BLaER1 (cell line): ENCODE measurements around the gene MIF.
"Not testable (repeated sequence)": the region's sequence is repeated elsewhere in the genome, so short reads cannot be mapped to it uniquely, and the experiment has no call there.

Source experiments
- H3K27ac ChIP-seq: shearing (Covaris generic); formaldehyde crosslinking; 2 replicates; pipeline ENCODE4 v1.8.1; 2022
- H3K27me3 ChIP-seq: shearing (Covaris generic); formaldehyde crosslinking; 2 replicates; pipeline ENCODE4 v1.8.1; 2022
- H3K36me3 ChIP-seq: shearing (Covaris generic); formaldehyde crosslinking; 2 replicates; pipeline ENCODE4 v1.8.1; 2022
- H3K4me1 ChIP-seq: shearing (Covaris generic); formaldehyde crosslinking; 2 replicates; pipeline ENCODE4 v1.8.1; 2022
- H3K4me2 ChIP-seq: shearing (Covaris generic); formaldehyde crosslinking; 2 replicates; pipeline ENCODE4 v1.8.1; 2022
- H3K4me3 ChIP-seq: shearing (Covaris generic); formaldehyde crosslinking; 2 replicates; pipeline ENCODE4 v1.8.1; 2022
- H3K9ac ChIP-seq: shearing (Covaris generic); formaldehyde crosslinking; 2 replicates; pipeline ENCODE4 v1.8.1; 2022
- H3K9me3 ChIP-seq: shearing (Covaris generic); formaldehyde crosslinking; 2 replicates; pipeline ENCODE4 v1.8.1; 2022
- H4K20me1 ChIP-seq: shearing (Covaris generic); formaldehyde crosslinking; 2 replicates; pipeline ENCODE4 v1.8.1; 2022
- Cebpa-rat ChIP-seq: shearing (Covaris generic); IDR thresholded peaks from 2 replicates; pipeline ENCODE4 v1.8.1; 2022

The MIF gene

DNA sequence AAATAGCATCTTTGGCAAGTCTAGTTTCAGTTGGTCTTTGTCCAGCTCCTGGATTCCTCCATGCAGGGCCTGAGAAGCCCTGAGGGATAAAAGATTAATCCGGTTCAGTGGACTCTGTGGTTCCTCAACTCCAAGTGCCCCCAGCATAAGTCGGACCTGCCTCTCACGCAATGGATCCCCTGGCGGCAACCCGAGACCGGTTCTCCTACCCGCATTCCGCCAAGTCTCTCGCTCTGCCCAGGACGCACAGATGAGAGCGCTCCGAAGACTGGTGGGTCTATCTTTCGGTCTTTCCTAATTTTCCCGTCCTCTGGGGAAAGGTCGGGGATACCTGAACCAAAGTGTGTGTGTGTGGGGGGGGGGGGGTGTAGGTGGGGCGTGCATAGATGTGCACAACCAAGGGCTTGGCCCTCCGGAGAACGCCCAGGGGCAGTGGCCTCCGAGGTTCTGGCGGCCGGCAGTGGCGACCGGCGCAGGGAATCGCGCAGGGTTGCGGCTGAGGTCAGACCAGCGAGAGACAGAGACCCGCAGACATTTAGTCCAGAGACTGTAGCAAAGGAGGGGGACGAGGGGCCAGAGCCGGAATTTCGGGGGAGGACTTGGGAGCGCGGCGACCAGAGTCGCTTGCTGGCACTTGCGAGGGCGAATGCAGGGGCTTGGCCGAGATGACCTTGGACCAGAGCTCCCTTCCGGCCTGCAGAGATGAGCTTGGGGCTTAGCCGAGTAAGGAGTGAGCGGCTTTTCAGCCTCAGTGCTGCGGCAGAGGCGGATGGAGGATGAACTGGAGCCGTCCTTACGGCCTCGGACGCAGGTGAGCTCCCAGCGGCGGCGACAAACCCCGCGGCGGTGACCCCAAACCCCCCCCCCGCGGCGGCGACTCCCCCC lies 37.2 kb upstream of the MIF start:
- H3K4me1 ChIP-seq: peaks cover 24% of the 10 kb centered on the region
- no peaks in the 10 kb centered on the region for H3K9me3 ChIP-seq
- H3K27me3 ChIP-seq: no peaks in the 10 kb centered on the region
- peak overlapping the region; percentile 99 for H3K4me2 ChIP-seq
- peak overlapping the region; percentile 89 for H3K9ac ChIP-seq
- H4K20me1 ChIP-seq: no peaks in the 10 kb centered on the region
- peak overlapping the region; percentile 81 for H3K4me3 ChIP-seq
- peak overlapping the region; percentile 91 for H3K27ac ChIP-seq
- no peaks in the 10 kb centered on the region for H3K36me3 ChIP-seq
- no peak for TF ChIP-seq Cebpa-rat

DNA sequence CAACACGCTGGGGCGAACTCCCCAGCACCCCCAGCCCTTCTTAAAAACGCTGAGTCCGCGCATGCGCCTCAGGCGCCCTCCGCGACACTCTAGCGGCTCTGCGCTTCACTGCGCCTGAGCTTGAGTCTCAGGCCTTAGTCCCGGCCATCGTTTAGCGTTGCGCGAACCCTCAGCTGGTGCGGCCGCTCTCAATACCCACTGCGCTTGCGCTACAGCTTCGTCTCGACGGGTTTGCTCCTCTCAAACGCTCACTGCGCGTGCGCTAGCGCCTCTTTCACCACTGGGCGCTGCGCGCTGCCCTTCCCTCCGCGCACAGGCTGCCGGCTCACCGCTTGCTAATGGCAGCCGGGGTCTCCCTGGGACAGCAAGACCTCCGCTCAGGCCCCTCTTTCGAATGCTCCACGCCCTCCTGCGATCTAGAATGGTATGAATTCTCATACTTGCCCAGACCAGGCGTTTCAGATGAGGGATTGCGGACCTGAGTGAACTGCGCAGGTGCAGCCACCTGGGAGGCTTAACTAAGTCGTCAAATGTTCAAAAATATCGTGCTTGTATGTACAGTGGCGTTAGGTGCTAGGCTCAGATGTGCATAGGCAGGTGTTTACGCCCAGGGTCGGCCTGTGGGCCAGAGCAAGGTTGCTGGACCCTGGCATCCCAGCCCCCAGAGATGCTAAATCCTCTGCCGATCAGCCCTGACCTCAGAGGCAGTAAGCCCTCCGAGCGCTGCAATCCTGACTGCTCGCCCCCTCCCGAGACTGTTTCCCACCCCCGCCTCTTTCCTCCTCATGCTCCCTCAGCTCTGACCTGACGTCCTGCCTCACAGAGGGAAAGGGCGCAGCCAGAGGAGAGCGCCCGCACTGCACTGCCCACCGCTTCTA lies 36.3 kb upstream of the MIF start, which contains the start of gene SLC2A11:
TSS of gene SLC2A11 (plus strand) at position 270 of the 878 bp plus-strand sequence. CDS start at position 395, 125 bp downstream.
- H3K27ac ChIP-seq: peak within 1 kb of the TSS; percentile 91
- H3K36me3 ChIP-seq: 0 out of 2 replicates have a peak, but pooled peaks cover under 1% of the 10 kb centered on the region
- H3K4me2 ChIP-seq: peak within 1 kb of the TSS; percentile 99
- H4K20me1 ChIP-seq: no peaks in the 10 kb centered on the region
- H3K4me1 ChIP-seq: peaks cover 24% of the 10 kb centered on the region
- H3K9ac ChIP-seq: peak within 1 kb of the TSS; percentile 89
- H3K27me3 ChIP-seq: no peaks in the 10 kb centered on the region
- H3K9me3 ChIP-seq: no peaks in the 10 kb centered on the region
- peak within 1 kb of the TSS; percentile 81 for H3K4me3 ChIP-seq
- TF ChIP-seq Cebpa-rat: no peak

DNA sequence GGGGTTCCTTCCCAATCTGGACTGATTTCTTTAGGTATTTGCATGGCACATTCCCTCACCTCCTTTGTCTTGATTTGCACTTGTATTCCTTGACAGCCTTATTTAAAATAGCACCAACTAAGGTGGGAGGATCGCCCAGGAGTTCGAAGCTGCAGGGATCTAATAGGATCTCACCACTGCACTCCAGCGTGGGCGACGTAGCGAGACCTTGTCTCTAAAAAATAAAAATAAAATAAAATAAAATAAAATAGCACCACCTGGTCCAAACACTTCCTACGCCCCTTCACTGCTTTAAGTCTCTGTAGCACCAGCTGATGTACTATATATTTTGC lies 35.7 kb upstream of the MIF start:
- Histone ChIP-seq H3K9me3 (no peaks in the 10 kb centered on the region), H4K20me1 (no peaks in the 10 kb centered on the region), H3K4me3 (peak overlapping the region; percentile 81), H3K9ac (peak overlapping the region; percentile 89), H3K27me3 (no peaks in the 10 kb centered on the region), H3K27ac (peak overlapping the region; percentile 91), H3K4me1 (peaks cover 24% of the 10 kb centered on the region), H3K36me3 (peaks cover 5% of the 10 kb centered on the region; the same call in 1 of the 2 replicates), H3K4me2 (peak overlapping the region; percentile 99)
- TF ChIP-seq Cebpa-rat: no peak

DNA sequence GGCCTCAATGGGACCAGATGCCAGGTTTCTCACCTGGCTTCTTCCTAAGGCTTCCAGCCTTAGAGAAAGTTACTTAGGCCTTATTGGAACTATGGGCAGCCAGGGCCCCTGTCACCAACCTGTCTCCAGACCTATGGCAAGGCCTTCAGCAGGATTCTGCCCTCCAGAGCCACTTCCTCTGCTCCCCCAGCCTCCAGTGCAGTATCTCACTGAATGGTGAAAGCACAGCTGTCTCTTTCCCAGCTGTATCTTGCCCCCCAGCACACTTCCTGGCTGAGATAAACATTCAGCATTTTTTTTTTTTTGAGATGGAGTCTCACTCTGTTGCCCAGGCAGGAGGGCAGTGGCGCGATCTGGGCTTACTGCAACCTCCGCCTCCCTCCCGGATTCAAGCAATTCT lies 35.0 kb upstream of the MIF start:
- Histone ChIP-seq H3K36me3 (peaks cover 5% of the 10 kb centered on the region; the same call in 1 of the 2 replicates), H3K9me3 (no peaks in the 10 kb centered on the region), H3K9ac (peak overlapping the region; percentile 52; the same call in 1 of the 2 replicates), H3K4me2 (peak overlapping the region; percentile 99), H4K20me1 (no peaks in the 10 kb centered on the region), H3K4me3 (no peak overlapping the region), H3K27ac (peak overlapping the region; percentile 10; the same call in 1 of the 2 replicates), H3K4me1 (peaks cover 24% of the 10 kb centered on the region), H3K27me3 (no peaks in the 10 kb centered on the region)
- no peak for TF ChIP-seq Cebpa-rat

DNA sequence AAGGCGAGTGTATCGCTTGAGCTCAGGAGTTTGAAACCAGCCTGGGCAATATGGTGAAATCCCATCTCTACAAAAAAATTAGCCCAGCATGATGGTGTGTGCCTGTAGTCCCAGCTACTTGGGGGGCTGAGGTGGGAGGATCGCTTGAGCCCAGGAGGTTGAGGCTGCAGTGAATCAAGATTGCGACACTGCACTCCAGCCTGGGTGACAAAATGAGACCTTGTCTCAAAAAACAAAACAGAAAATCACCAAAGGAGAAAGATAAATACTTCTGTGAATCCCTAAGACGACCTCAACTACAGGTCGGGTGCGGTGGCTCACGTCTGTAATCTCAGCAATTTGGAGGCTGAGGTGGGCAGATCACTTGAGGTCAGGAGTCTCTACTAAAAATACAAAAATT lies 34.0 kb upstream of the MIF start:
- H3K27me3 ChIP-seq, H3K9ac ChIP-seq, H3K4me2 ChIP-seq, H3K36me3 ChIP-seq, H3K9me3 ChIP-seq, H3K4me3 ChIP-seq, H3K27ac ChIP-seq, H4K20me1 ChIP-seq: not testable (repeated sequence)
- peaks cover 24% of the 10 kb centered on the region for H3K4me1 ChIP-seq
- 0 out of 2 replicates have a peak, but pooled peaks have one; percentile 40 for TF ChIP-seq Cebpa-rat

DNA sequence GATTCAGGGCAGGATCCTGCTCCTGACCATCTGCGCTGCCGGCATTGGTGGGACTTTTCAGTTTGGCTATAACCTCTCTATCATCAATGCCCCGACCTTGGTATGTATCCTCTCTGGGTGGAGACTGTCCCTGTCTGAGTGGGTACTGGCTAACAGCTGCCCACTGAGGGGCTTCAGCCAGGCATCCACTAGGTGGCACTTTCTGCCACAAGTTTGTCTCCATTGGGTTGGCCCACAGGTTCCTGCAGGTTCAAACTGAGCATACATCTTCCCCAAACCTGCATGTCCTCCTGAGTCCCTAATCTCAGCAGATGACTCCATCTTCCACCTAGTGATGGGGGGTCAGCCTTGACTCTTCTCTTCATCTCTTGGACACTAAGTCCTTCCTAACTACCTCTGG lies 32.1 kb upstream of the MIF start:
- Histone ChIP-seq H3K4me1 (peaks cover 18% of the 10 kb centered on the region), H3K27ac (no peak overlapping the region), H4K20me1 (no peaks in the 10 kb centered on the region), H3K4me3 (no peak overlapping the region), H3K27me3 (no peaks in the 10 kb centered on the region), H3K9me3 (no peaks in the 10 kb centered on the region), H3K4me2 (no peak overlapping the region), H3K36me3 (peaks cover 13% of the 10 kb centered on the region; the same call in 1 of the 2 replicates), H3K9ac (no peak overlapping the region)
- no peak for TF ChIP-seq Cebpa-rat

DNA sequence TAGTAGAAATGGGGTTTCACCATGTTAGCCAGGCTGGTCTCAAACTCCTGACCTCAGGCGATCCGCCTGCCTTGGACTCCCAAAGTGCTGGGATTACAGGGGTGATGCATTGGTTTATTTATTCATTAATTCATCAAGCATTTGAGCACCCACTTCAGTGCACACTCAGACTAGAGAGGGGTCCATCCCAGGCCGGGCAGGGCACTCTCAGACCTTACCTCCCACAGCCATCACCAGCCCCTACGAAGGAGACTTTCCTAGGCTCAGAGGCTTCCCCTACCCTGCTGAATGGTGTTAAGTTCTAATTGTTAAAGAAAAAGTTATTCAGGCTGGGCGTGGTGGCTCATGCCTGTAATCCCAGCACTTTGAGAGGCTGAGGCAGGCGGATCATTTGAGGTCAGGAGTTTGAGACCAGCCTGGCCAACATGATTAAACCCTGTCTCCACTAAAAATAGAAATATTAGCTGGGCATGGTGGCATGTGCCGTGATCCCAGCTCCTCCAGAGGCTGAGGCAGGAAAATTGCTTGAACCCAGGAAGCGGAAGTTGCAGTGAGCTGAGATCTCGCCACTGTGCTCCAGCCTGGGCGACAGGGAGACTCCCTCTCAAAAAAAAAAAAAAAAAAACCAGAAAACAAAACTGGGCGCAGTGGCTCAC lies 29.6 kb upstream of the MIF start:
- H3K27me3 ChIP-seq, H3K9ac ChIP-seq, H4K20me1 ChIP-seq, H3K4me2 ChIP-seq, H3K4me3 ChIP-seq, H3K9me3 ChIP-seq, H3K4me1 ChIP-seq, H3K27ac ChIP-seq: not testable (repeated sequence)
- H3K36me3 ChIP-seq: peaks cover 36% of the 10 kb centered on the region

DNA sequence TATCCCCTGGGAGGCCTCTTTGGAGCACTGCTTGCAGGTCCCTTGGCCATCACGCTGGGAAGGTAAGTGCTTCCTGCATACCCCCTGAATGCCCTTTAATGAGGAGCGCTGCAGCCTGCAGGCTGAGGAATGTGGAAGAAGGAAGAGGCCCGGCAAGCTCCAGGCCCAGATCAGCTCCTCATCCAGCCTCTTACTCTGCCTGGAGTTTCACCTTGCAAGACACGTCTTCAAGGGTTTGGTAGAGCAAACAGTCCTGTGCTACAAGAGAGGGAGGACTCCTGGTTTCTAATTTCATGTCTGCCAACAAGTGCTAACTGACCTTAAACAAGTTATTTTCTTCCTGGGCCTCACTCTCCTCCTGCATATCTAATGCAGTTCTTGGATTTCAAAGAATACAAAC lies 25.6 kb upstream of the MIF start:
- Histone ChIP-seq H3K9me3 (no peaks in the 10 kb centered on the region), H3K27me3 (no peaks in the 10 kb centered on the region), H3K36me3 (peaks cover 39% of the 10 kb centered on the region), H3K9ac (no peak overlapping the region), H3K27ac (no peak overlapping the region), H3K4me1 (no peaks in the 10 kb centered on the region), H3K4me3 (no peak overlapping the region), H4K20me1 (no peaks in the 10 kb centered on the region), H3K4me2 (no peak overlapping the region)
- no peak for TF ChIP-seq Cebpa-rat

DNA sequence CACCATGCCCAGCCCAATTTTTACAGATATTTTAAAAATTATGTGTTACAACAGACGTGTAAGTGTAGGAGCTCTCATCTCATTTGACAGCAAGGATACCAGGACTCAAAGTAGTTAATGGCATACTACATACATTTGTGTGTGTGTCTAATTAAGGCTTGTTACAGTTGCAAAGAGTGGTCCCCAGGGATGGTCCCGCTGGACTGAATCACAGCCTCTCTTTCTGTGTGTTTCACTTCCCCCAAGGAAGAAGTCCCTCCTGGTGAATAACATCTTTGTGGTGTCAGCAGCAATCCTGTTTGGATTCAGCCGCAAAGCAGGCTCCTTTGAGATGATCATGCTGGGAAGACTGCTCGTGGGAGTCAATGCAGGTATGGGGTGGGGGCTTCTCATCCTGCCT lies 19.3 kb upstream of the MIF start:
- TF ChIP-seq Cebpa-rat: no peak
- peaks cover 7% of the 10 kb centered on the region; the same call in 1 of the 2 replicates for H3K9me3 ChIP-seq
- H3K4me1 ChIP-seq: peaks cover 30% of the 10 kb centered on the region
- H3K4me3 ChIP-seq: no peak overlapping the region
- peaks cover 49% of the 10 kb centered on the region for H3K36me3 ChIP-seq
- H3K27ac ChIP-seq: no peak overlapping the region
- peak overlapping the region; percentile 50; the same call in 1 of the 2 replicates for H3K9ac ChIP-seq
- H3K27me3 ChIP-seq: no peaks in the 10 kb centered on the region
- H3K4me2 ChIP-seq: peak overlapping the region; percentile 86
- H4K20me1 ChIP-seq: no peaks in the 10 kb centered on the region
